ENCODE measurements around the gene DLG5.

DLG5 gene

DNA sequence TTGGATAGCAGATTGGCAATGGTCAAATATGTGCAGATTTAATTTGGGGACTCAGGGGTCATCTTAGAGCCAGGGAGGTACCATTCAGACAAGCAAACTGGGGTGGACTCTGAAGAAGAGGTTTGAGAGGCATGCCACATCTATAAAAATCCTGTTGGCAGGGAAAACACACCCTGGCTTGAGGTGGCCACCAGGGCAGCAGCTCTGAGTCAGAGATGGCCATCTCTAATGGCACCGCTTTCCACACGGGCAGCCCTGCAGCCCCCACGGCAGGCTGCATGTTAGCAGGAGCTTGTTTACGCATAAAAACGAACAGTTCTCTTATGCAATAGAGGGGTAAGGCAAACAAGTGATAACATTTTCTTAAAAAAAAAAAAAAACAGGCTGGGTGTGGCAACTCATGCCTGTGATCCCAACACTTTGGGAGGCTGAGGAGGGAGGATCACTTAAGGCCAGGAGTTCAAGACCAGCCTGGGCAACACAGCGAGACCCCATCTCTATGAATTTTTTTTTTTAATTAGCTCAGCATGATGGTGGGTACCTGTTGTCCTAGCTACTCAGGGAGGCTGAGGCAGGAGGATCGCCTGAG, 14.9 kb downstream of the DLG5 start:
- no peak for TF ChIP-seq POLR2A (IDR thresholded peaks at IDR 0.05; ENCODE audit: low read depth, low read length)
- DNase-seq (ENCODE audit: insufficient read length, low spot score) = peak; percentile 84
- peak; percentile 70 for FAIRE-seq

GRCh38 chr10:77910524-77911145, 15.9 kb downstream of the DLG5 start:
- DNase-seq (ENCODE audit: insufficient read length, low spot score) = no peak
- FAIRE-seq = no peak
- no peak for TF ChIP-seq POLR2A (IDR thresholded peaks at IDR 0.05; ENCODE audit: low read depth, low read length)

DNA sequence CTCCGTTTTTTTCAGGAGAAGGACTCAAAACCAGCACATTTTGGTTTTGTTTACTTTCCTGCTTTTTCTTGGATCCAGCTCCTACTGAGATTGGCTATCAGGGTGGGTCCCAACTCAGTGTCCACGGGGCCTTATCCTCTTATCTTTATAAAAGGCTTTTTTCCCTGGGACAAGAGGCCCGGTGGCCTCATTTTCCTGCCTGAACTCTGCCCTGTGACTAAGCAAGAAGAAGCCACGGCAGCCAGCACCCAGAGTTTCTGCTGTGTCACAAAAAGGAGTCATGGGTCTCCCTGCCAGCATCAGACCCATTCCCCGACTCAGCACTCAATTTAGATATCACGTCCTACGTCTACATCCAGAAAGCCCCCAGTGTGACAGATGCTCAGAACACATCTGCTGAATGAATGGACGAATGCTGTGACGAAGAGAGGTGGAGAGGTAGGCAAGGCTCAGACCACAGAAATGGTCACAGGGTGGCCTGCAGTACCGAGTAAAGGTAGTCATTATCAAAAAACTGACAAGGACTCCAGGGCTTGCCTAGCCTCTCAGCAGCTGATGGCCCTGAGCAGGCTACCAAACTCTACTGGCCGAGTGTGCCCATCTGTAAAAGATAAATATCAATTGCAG, 16.7 kb downstream of the DLG5 start:
- no peak for TF ChIP-seq POLR2A (IDR thresholded peaks at IDR 0.05; ENCODE audit: low read depth, low read length)
- FAIRE-seq (no peak), DNase-seq (ENCODE audit: insufficient read length, low spot score) (peak; percentile 65)

DNA sequence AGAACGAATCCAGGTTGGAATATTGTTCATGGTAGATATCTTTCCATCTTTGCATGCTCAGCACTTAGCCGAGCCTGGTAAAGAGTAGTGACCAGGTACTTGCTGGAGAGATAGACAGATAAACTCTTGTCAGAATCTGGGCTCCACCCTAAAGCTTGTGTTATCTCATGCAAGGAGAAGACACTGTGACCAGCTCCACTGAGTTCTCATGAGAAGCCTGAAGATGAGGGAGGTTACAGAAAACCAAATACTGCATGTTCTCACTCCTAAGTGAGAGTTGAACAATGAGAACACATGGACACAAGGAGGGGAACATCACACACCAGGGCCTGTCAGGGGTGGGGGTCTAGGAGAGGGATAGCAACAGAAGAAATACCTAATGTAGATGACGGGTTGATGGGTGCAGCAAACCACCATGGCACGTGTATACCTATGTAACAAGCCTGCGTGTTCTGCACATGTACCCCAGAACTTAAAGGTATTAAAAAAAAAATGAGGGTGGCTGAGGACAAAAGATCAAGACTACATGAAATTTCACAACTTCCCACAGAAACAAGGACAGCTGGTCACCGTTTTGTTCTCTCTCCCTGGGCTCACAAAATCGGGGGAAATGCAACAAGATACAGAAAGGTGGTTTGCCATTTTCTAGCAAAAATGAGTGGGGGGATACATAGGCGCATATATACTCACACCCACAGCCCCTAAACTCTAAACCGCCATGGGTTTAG, 17.4 kb downstream of the DLG5 start:
- no peak for DNase-seq (ENCODE audit: insufficient read length, low spot score)
- TF ChIP-seq POLR2A (IDR thresholded peaks at IDR 0.05; ENCODE audit: low read depth, low read length) = no peak
- no peak for FAIRE-seq

DNA sequence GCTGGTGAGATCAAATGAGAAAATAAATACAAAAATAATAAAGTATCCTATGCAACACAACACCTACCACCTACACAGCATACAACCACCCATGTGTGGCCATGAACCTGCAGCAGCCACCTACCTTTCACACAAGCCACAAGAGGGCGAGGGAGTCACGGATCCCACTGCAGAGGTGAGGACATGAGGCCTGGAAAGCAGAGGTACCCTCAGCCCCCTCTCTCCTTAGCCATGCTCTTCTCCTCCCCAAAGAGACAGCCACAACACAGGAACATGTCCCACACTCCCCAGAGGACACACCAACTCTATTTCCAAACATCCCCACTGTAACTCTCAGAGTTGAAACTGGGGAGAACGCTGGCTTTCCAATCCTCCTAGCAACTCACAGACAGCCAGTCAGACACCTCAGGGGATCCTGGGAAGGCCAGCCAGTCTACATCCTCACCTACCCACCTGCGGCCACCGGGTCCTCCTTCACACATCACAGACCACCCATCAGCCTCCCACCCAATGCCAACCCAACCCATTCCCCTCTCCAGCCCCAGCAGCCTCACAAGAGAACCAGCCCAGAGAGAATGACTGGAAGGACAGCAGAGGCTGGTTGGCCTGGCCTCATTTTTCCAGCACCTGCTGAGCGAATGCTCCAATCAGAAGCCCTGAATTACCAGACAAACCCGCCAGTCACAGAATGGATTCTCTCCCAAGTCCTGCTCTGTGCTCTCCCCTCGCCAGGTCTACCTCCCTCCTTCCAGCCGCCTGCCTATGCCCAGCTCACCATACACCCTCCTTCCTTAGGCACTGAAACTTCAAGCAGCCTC, 18.4 kb downstream of the DLG5 start:
- no peak for FAIRE-seq
- no peak for TF ChIP-seq POLR2A (IDR thresholded peaks at IDR 0.05; ENCODE audit: low read depth, low read length)
- DNase-seq (ENCODE audit: insufficient read length, low spot score) = no peak

DNA sequence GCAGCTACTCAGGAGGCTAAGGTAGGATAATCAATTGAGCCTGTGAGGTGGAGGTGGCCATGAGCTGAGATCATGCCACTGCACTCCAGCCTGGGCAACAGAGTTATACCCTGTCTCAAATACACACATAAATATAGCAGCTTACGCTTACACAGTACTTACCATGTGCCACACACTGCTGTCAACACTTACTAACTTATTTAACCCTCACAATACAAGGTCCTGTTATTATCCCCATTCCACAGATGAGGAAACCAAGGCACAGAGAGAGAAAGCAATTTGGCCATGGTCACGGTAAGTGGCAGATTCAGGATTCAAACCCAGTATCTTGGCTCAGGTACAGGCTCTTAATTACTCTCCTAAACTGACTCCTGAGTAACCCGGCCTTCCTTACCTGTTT, 19.1 kb downstream of the DLG5 start:
- no peak for DNase-seq (ENCODE audit: insufficient read length, low spot score)
- FAIRE-seq = no peak
- no peak for TF ChIP-seq POLR2A (IDR thresholded peaks at IDR 0.05; ENCODE audit: low read depth, low read length)

DNA sequence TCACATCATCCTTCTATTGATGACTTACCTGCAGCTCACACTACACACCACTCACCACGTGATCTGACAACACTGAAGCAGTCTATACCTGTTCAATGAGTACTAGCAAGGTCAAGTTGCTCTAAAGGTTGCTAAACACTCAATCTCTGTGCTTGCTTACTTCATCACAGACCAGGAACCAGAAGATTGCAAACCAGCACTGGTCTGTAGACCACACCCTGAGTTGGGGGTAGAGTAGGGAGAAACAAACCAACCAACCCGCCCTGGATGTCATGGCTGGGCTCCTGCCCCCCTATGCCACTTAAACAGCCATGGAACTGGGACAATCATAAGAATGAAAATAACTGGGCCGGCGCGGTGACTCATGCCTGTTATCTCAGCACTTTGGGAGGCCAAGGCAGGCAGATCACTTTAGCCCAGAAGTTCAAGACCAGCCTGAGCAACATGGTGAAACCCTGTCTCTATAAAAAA, 19.6 kb downstream of the DLG5 start:
- DNase-seq (ENCODE audit: insufficient read length, low spot score) (no peak), FAIRE-seq (no peak)

GRCh38 chr10:77905781-77906180, 20.8 kb downstream of the DLG5 start:
- no peak for TF ChIP-seq POLR2A (IDR thresholded peaks at IDR 0.05; ENCODE audit: low read depth, low read length)
- DNase-seq (ENCODE audit: insufficient read length, low spot score) = no peak
- FAIRE-seq = no peak

More for the DNA sequence above, 19.6 kb downstream of the DLG5 start:
- TF ChIP-seq POLR2A (IDR thresholded peaks at IDR 0.05; ENCODE audit: low read depth, low read length) = no peak

- no peak for DNase-seq (ENCODE audit: insufficient read length, low spot score)
- no peak for FAIRE-seq
- TF ChIP-seq POLR2A (IDR thresholded peaks at IDR 0.05; ENCODE audit: low read depth, low read length) = no peak
Observed at GRCh38 chr10:77905086-77905748, 21.3 kb downstream of the DLG5 start.

DNA sequence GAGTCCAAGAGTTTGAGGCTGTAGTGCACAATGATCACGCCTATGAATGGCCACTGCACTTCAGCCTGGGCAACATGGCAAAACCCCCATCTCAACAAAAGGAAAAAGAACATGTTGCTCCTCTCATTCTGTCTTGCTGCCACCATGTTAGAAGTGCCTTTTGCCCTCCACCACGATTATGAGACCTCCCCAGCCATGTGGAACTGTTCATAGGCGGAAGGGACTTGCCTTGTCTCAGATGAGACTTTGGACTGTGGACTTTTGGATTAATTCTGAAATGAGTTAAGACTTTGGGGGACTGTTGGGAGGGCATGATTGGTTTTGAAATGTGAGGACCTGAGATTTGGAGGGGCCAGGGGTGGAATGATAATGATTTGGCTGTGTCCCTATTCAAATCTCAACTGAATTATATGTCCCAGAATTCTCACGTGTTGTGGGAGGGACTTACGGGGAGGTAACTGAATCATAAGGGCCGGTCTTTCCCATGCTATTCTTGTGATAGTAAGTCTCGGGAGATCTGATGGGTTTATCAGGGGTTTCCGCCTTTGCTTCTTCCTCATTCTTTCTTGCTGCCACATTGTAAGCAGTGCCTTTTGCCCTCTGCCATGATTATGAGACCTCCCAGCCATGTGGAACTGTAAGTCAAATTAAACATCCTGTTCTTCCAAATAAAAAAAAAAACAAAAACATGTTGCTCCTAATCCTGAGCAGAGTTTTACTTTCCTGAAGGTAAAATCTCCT, 22.3 kb downstream of the DLG5 start:
- no peak for FAIRE-seq
- no peak for DNase-seq (ENCODE audit: insufficient read length, low spot score)
- TF ChIP-seq POLR2A (IDR thresholded peaks at IDR 0.05; ENCODE audit: low read depth, low read length) = no peak

DNA sequence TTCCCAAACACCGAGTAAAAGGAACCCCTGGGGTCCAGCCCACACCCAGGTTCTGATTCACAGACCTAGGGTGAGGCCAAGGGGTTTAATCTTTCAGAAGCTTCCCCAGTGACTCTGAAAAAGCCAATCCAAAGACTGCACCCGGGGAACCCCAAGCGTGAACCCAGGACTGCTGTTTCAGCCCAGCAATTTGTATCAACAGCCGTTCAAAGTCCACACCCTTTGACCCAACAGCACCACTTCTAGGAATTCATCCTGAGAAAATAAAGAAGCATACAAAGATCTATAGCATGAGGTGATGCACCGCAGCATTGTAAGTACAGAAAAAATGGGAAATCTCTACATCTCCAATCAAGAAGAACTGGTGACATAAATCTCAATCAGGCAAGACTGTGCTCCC, 24.4 kb downstream of the DLG5 start:
- FAIRE-seq (no peak), DNase-seq (ENCODE audit: insufficient read length, low spot score) (no peak)
- TF ChIP-seq POLR2A (IDR thresholded peaks at IDR 0.05; ENCODE audit: low read depth, low read length) = no peak

DNA sequence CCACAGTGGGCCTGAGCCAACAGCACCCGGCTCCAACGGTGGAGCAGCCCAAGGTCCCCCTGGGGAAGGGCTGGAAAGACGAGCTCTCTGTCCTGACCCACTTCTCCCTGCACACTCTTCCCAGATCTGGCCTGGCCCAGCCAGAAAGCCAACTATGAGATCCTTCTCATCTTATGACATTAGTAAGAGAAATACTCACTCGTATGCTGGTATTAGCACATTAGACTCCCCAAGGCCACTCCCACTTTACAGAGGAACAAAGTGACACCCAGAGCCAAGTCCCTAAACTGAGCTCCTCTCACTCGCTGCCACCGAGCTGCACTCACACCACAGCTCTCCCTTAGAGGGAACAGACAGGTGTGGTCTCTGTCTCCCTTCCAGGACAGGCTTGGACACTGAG, 24.8 kb downstream of the DLG5 start:
- no peak for TF ChIP-seq POLR2A (IDR thresholded peaks at IDR 0.05; ENCODE audit: low read depth, low read length)
- DNase-seq (ENCODE audit: insufficient read length, low spot score) (no peak), FAIRE-seq (no peak)

Data from H54 (cell line).